Fibroblast of gingiva (primary cell): ENCODE results near the gene FEN1.

ENCODE experiments used
- DNase-seq: peaks from one replicate; pipeline ENCODE4 v3.0.0-alpha.2; 2011; ENCODE audit warnings: low read depth

Gene FEN1

DNA sequence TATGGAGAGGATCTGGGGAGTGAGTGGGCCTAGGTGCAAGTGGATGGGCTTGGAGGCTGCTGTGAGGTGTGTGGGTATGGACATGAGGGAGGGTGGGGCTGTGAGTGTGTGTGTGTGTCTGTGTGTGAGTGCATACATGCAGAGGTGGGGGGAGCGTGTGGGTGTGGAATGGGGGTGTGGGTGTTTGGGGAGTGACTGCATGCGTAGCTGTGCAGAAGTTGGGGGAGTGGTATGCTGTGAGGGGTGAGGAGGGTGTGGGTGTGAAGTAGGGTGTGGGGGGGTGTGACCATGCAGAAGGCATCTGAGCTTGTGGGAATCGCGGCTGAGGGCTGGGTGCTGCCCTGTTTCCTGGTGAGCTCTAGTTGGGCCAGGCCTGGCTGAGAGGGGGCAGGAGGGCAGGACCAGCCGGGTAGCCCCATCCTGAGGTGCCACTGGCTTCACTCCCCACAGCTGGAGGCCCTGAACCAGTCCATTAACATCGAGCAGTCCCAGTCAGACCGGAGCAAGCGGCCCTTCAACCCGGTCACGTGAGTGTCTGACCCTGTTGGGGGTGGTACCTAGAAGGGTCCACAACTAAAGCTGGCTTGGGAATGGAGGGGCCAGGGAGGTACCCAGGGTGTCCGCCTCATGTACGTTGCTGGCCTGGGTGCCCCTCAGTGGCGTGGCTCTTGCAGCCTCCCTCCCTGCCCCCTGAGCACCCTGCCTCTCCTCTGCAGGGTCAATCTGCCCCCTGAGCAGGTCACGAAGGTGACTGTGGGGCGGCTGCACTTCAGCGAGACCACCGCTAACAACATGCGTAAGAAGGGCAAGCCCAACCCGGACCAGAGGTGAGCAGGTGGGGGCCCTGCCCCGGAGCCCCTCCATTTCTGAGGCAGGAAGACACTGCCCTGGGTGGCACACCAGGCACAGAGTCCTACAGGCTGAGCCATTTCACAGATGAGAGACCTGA, 16.8 kb upstream of the FEN1 start:
- no peak for DNase-seq

DNA sequence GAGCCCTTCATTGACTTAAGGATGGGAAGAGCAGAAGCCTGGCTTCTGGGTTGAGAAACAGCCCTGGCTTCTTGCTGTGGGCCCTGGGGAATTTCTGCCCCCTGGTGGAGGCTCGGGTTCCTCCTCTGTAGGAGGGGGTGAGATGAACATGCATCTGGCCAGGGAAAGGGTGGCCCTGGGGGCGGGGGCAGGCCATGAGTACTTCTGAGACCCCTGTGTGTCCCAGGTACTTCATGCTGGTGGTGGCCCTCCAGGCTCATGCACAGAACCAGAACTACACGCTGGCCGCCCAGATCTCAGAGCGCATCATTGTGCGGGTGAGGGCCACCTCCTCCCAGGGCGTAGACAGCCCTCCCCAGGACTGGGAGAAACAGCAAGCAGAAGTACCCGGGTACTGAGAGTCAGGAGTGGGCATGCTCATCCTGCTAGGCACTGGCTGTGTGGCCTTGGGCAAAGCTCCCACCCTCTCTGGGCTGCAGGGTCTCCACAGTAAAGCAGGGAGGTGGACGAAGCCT, 16.1 kb upstream of the FEN1 start:
- peak; percentile 55 for DNase-seq

DNA sequence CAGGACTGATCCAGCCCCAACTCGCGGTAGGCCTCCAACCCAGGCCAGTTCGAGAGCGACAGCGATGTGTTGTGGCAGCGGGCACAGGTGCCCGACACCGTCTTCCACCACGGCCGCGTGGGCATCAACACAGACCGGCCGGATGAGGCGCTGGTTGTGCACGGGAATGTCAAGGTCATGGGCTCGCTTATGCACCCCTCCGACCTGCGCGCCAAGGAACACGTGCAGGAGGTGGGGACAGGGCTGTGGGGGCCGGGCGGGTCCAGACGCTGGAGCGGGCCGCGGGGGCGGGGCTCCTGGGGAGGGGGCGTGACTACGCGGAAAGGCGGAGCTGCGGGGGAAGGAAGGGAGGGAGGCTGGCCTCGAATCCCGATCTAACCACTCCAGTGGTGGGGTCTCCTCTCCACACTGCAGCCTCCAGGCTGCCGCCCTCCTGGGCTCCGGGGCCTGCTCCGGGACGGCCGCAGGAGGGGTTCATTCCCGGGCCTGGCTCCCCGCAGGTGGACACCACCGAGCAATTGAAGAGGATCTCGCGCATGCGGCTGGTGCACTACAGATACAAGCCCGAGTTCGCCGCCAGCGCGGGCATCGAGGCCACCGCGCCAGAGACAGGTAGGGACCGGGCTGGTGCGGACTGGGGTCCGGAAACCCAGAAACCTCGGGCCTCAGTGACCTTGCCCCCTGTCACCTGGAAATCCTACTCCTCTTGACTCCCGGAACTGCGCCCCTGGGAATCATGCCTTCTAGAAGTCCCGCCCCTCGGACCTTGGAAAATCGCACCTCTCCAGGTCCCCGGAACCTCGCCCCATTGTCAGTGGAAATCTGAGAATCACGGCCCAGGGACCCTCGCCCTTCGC, 15.2 kb upstream of the FEN1 start:
- DNase-seq, result no peak

- DNase-seq, result no peak
Observed at GRCh38 chr11:61778357-61778886, 14.3 kb upstream of the FEN1 start.

GRCh38 chr11:61778920-61779650, 13.6 kb upstream of the FEN1 start:
- no peak for DNase-seq

GRCh38 chr11:61779666-61780525, 12.8 kb upstream of the FEN1 start:
- no peak for DNase-seq

- DNase-seq, result no peak
Observed at GRCh38 chr11:61780581-61781162, 12.0 kb upstream of the FEN1 start.

DNA sequence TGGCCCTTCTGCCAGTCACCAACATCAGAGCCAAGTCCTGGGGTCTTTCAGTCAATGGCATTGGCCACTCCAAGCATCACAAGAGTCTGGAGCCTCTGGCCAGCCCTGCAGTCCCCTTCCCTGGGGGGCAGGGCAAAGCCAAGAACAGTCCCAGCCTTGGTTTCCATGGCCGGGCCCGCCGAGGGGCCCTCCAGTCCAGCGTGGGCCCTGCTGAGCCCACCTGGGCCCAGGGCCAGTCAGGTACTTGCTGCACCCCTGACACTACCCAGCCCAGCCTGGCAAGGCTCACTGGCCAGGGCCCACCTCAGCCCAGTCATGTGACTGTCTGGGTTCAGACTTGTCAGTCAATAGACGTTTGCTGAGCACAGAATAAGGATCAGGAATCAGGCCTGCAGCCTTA, 11.1 kb upstream of the FEN1 start:
- no peak for DNase-seq

DNA sequence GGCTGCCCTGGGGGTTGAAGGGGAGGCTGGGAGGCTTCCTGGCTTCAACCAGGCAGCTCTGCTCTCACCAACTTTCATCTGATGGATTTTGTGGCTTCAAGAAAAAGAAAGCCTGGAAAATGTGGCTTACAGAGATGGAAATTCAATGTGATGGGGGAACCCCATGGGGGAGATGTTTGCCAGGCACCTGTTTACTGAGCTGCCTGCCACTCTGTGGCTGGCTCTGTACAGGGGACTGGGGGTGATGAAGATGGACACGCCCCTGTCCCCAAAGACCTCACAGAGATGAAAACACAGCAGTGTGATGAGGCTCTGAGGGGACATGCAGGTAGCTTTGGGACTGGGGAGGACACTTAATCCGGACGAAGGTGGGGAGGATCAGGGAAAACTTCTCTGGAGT, 10.4 kb upstream of the FEN1 start:
- DNase-seq, result no peak

GRCh38 chr11:61782841-61783240, 9.9 kb upstream of the FEN1 start:
- DNase-seq, result no peak

- no peak for DNase-seq
Observed at GRCh38 chr11:61783717-61784505, 8.8 kb upstream of the FEN1 start.

DNA sequence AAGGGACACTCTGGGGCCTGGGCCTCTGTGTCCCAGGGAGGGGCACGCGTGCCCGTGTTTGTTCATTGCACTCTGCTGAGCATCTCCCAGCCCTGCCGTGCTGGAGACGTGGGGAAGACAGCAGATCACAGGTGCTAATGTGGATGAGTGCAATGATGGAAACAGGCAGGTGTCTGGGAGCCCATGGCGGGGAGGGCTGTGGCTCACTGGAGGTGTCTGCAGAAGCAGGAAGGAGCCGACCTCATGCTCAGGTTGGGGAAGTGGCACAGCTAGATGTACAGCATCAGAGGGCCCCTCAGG, 8.3 kb upstream of the FEN1 start:
- no peak for DNase-seq

DNA sequence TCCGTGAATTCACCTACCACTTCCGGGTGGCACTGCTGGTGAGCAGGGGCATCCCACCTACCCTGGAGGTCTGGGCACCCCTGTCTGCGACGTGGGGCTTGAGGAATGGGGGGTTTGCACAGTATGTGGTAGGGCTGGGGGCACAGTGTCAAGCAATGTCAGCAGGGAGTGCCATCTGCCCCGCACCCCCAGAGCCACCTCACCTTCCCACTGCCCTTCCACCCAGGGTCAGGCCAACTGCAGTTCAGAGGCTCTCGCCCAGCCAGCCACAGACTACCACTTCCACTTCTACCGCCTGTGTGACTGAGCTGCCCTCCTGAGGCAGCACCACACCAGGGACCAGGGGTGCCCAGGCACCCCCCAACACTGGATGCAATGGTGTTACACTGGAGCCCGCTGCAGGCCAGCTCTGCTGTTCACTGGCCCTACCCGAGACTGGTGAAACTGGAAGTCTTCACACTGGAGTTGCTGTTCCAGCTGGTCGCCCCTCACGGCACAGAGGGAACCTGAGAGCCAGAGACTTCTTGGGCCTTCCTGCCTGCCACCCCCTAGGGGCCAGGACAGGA, 6.8 kb upstream of the FEN1 start:
- DNase-seq, result no peak

GRCh38 chr11:61787928-61788491, 4.7 kb upstream of the FEN1 start:
- DNase-seq, result no peak

DNA sequence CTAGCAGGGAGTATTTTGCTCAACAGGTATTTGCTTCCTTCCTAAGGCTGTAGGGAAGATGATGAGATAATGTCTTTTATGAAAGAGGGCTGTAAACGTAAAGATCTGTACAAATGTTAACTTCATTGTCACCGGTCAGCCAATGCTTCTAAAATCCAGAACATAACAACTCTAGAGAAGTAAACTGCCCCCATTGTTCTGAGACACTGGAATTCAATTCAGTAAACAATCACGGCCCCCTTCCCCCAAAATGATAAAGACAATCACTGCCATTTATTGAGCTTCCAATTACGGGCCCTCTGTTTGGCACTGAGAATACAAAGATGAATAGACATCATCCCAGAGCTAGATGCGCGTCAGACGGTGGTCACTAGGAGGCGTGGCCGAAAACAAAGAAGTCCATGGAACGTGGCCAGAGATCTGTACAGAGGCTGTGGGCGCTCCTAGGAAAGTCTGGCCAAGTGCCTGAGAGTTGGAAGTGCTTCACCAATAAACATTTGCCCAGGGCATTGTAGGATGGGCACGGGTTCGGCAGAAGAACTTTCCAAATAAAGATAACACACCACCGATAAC, 888 bp upstream of the FEN1 start:
- DNase-seq, result peak; percentile 85

DNA sequence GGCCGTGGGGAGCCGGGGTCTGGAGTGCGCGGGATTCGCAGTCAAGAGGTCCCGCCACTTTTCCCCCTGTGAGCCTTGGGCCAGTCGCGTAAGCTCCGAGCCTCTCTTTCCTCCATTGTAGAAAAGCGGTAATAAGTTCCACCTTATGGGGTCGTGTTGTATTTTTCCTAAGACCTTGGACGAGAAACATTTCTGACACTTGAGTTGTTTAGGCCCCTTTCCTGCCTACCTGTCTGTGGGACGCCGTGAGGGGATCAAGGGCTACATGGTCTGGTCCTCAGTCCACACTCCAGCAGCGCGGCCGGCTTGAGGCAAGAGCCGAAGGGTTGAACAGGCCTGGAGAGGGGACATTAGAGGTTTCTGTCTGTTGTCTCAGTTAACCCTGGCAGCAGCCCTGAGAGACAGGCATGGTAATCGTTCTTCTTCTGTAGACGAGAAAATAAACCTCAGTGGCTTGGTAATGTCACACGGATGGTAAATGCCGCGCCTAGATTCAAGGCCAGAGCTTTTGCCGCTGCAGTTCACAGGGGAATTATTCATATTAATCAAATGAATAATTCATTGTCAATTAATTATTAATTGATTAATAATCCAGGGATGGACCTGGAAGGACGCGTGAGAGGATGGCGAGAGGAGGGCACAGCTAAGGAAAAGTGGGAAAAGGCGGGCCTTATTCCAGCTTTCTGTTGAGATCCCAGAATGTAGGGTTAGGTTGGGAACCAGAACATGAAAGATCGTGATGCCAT, 545 bp downstream of the FEN1 start:
- DNase-seq, result no peak

GRCh38 chr11:61793829-61794204, 1.1 kb downstream of the FEN1 start:
- no peak for DNase-seq

- no peak for DNase-seq
Observed at GRCh38 chr11:61794579-61794978, 1.9 kb downstream of the FEN1 start.
